ENCODE data around the gene NUDCD3. TPM values are rescaled to one million over a fixed set of nuclear protein-coding genes. Genes with fewer than 3 reads are reported as not detected.
"Not testable (repeated sequence)": the region's sequence is repeated elsewhere in the genome, so short reads cannot be mapped to it uniquely, and the experiment has no call there.

NUDCD3 gene
- total RNA-seq, 1 donor from 2014 or later: 107 TPM

DNA sequence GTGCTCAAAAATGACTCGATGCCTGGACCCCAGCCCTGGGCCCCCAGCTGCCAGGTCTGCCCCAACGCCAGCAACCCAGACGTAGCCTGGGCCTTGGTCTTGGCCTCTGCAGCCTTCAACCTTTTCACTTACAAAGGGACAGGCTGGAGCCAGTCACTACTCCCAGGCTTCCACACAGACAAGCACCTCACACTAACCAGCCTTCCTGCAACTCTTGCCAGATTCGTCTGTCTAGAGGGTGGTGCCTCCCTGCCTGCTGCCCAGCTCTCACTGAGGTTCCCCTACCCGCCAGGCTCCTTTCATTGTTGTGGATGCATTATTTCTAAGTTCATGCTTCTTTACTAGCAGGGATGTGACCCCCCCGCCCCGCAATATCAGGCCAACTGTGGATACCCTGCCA is 56.3 kb downstream of the NUDCD3 start:
- H3K4me1 ChIP-seq: peaks cover 51% of the 10 kb centered on the region
- no peaks in the 10 kb centered on the region for H3K9me3 ChIP-seq (replicated peaks)
- no peak for DNase-seq
- intact Hi-C loops (cut with micrococcal nuclease): no loop called here
- H3K36me3 ChIP-seq: no peaks in the 10 kb centered on the region
- peak overlapping the region; percentile 51 for H3K27ac ChIP-seq (replicated peaks)
- no peak overlapping the region for H3K4me3 ChIP-seq
- H3K27me3 ChIP-seq (ENCODE audit: low read depth): no peaks in the 10 kb centered on the region
- no peak for TF ChIP-seq CTCF (IDR thresholded peaks at IDR 0.05; ENCODE audit: borderline replicate concordance)

- no peaks in the 10 kb centered on the region for H3K36me3 ChIP-seq
- no peaks in the 10 kb centered on the region for H3K9me3 ChIP-seq (replicated peaks)
- peak overlapping the region; percentile 51 for H3K27ac ChIP-seq (replicated peaks)
- no peak for TF ChIP-seq CTCF (IDR thresholded peaks at IDR 0.05; ENCODE audit: borderline replicate concordance)
- no peaks in the 10 kb centered on the region for H3K27me3 ChIP-seq (ENCODE audit: low read depth)
- H3K4me3 ChIP-seq: no peak overlapping the region
- no peak for DNase-seq
- intact Hi-C loops (cut with micrococcal nuclease): no loop called here
- peaks cover 54% of the 10 kb centered on the region for H3K4me1 ChIP-seq
Observed at GRCh38 chr7:44433255-44434022, 57.0 kb downstream of the NUDCD3 start.

- peak overlapping the region; percentile 56 for H3K27ac ChIP-seq (replicated peaks)
- DNase-seq: no peak
- H3K9me3 ChIP-seq (replicated peaks): no peaks in the 10 kb centered on the region
- intact Hi-C loops (cut with micrococcal nuclease): no loop called here
- H3K27me3 ChIP-seq (ENCODE audit: low read depth): no peaks in the 10 kb centered on the region
- no peak for TF ChIP-seq CTCF (IDR thresholded peaks at IDR 0.05; ENCODE audit: borderline replicate concordance)
- peaks cover 54% of the 10 kb centered on the region for H3K4me1 ChIP-seq
- no peaks in the 10 kb centered on the region for H3K36me3 ChIP-seq
- no peak overlapping the region for H3K4me3 ChIP-seq
Observed at GRCh38 chr7:44432381-44432977, 58.0 kb downstream of the NUDCD3 start.

DNA sequence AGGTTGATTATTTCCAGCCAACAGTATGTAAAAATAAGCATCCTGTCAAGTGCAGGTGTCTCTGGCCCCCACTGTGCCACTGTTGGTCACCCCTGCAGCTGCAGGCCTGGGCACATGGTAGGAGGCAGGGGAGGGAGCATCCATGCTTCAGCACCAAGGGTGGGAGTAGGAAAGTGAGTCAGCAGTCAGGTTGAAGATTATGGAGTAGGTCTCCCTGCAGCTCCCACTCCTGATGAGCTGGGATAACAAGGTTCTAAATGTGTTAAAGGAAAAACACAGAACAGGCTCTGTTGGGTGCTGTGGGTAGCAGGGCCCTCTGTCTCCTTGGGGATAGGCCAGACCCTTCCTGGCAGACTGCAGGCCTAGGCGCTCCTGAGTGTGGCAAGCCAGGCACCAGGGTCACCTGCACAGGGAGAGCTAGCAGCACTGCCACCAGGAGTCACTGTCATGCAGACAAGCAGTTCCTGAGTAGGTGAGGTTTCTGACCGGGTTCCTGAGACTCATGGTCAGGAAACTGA is 59.3 kb downstream of the NUDCD3 start:
- peaks cover 11% of the 10 kb centered on the region for H3K36me3 ChIP-seq
- peak overlapping the region; percentile 56 for H3K27ac ChIP-seq (replicated peaks)
- H3K4me1 ChIP-seq: peaks cover 54% of the 10 kb centered on the region
- peak; percentile 47 for TF ChIP-seq CTCF (IDR thresholded peaks at IDR 0.05; ENCODE audit: borderline replicate concordance)
- H3K9me3 ChIP-seq (replicated peaks): no peaks in the 10 kb centered on the region
- H3K27me3 ChIP-seq (ENCODE audit: low read depth): no peaks in the 10 kb centered on the region
- intact Hi-C loops (cut with micrococcal nuclease): no loop called here
- no peak for DNase-seq
- no peak overlapping the region for H3K4me3 ChIP-seq

DNA sequence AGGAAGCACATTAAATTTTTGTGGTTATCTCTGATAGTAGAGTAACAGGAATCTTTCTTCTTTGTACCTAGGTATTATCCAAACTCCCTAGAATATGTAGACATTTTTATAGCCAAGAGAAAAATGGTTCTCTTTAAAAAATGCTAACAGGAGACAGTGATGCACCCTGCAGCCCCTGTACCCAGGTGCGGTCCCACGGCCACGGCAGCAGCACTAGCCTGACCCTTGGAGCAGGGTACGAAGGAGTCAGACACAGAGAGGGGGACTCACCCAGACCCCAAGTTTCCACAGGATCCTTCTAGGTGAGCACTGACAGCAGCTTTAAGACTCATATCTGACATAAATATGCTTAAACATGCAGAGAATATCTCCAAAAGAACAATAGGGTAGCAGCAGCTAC is 60.4 kb downstream of the NUDCD3 start:
- Histone ChIP-seq H3K4me1 (peaks cover 54% of the 10 kb centered on the region), H3K4me3 (no peak overlapping the region), H3K27me3 (ENCODE audit: low read depth) (no peaks in the 10 kb centered on the region), H3K36me3 (peaks cover 22% of the 10 kb centered on the region), H3K9me3 (replicated peaks) (no peaks in the 10 kb centered on the region), H3K27ac (replicated peaks) (no peak overlapping the region)
- intact Hi-C loops (cut with micrococcal nuclease): no loop called here
- no peak for TF ChIP-seq CTCF (IDR thresholded peaks at IDR 0.05; ENCODE audit: borderline replicate concordance)
- no peak for DNase-seq

DNA sequence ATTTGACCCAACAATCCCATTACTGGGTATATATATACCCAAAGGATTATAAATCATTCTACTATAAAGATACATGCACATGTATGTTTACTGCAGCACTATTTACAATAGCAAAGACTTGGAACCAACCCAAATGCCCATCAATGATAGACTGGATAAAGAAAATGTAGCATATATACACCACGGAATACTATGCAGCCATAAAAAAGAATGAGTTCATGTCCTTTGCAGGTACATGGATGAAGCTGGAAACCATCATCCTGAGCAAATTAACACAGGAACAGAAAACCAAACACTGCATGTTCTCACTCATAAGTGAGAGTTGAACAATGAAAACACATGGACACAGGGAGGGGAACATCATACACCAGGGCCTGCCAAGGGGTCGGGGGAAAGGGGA is 65.7 kb downstream of the NUDCD3 start:
- Histone ChIP-seq H3K36me3 (peaks cover 27% of the 10 kb centered on the region), H3K4me1 (peaks cover 22% of the 10 kb centered on the region)
- H3K27me3 ChIP-seq (ENCODE audit: low read depth); H3K4me3 ChIP-seq; H3K27ac ChIP-seq (replicated peaks); DNase-seq; H3K9me3 ChIP-seq (replicated peaks); intact Hi-C loops (cut with micrococcal nuclease): not testable (repeated sequence)

All from left ventricle myocardium inferior (tissue), 1 donor.